Measurements from ENCODE around the gene DNAH14.
"Not testable (repeated sequence)": the region's sequence is repeated elsewhere in the genome, so short reads cannot be mapped to it uniquely, and the experiment has no call there.

- not testable (repeated sequence) for TF ChIP-seq PHF8 (CRISPR knock-in tag; IDR thresholded peaks at IDR 0.05); SNAPC5 (CRISPR knock-in tag; IDR thresholded peaks at IDR 0.05; ENCODE audit: borderline replicate concordance); XRCC5 (optimal IDR thresholded peaks at IDR 0.05; ENCODE audit: low read length); CBX2 (IDR thresholded peaks at IDR 0.05; ENCODE audit: low read depth, low read length); CBX2 (CRISPR knock-in tag; IDR thresholded peaks at IDR 0.05; ENCODE audit: low read depth); YY1 (IDR thresholded peaks at IDR 0.05; ENCODE audit: insufficient read depth, insufficient replicate concordance, low read depth, low read length); ZZZ3 (CRISPR knock-in tag; IDR thresholded peaks at IDR 0.05; ENCODE audit: borderline replicate concordance); MTF1 (CRISPR knock-in tag; IDR thresholded peaks at IDR 0.05); ZXDC (CRISPR knock-in tag; IDR thresholded peaks at IDR 0.05); ZFP1 (CRISPR knock-in tag; IDR thresholded peaks at IDR 0.05); EP300 (CRISPR knock-in tag; IDR thresholded peaks at IDR 0.05; ENCODE audit: borderline replicate concordance); SP140L (CRISPR knock-in tag; IDR thresholded peaks at IDR 0.05; ENCODE audit: borderline replicate concordance)
- peak; percentile 53; the same call in 1 of the 2 replicates for TF ChIP-seq ZFP91 (CRISPR knock-in tag; IDR thresholded peaks at IDR 0.05; ENCODE audit: borderline replicate concordance)
- TF ChIP-seq CTCF (CRISPR knock-in tag; IDR thresholded peaks at IDR 0.05), result peak; percentile 91
- peak in 1 of 2 experiments; percentile 39; a peak in 1 of 4 replicates for TF ChIP-seq EP300 (IDR thresholded peaks at IDR 0.05; ENCODE audit: low read depth in 2 of 2, low read length in 2 of 2)
Observed at GRCh38 chr1:224945651-224946348, 16.3 kb downstream of the DNAH14 start.
